Fibroblast of mammary gland (primary cell): ENCODE results near the gene SERPINA3.

Experiments
- DNase-seq: peaks from one replicate; pipeline ENCODE4 v3.0.0-alpha.2; 2010; ENCODE audit warnings: low read depth
- H3K4me3 ChIP-seq: 2 replicates; pipeline ENCODE4 v1.5.1; 2011; ENCODE audit warnings: low read depth, mild to moderate bottlenecking, low read length, moderate library complexity; ENCODE audit not compliant: control insufficient read depth
- TF ChIP-seq, protein P1 (sequence below): conservative IDR thresholded peaks from 2 replicates; pipeline ENCODE4 v1.5.1; 2011; ENCODE audit warnings: low read depth, low read length, inconsistent platforms; ENCODE audit not compliant: control insufficient read depth, insufficient read depth

SERPINA3 gene

DNA sequence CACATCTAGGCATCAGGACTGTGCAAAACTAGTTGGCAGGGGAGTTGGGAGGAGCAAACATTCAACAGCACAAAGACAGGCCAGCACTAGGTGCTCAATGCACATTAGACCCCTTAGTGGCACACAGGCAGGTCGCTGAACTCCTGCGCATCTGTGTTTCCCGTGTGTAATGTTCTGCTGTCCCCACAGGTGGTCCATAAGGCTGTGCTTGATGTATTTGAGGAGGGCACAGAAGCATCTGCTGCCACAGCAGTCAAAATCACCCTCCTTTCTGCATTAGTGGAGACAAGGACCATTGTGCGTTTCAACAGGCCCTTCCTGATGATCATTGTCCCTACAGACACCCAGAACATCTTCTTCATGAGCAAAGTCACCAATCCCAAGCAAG, 11.2 kb downstream of the SERPINA3 start:
- TF ChIP-seq, protein P1, sequence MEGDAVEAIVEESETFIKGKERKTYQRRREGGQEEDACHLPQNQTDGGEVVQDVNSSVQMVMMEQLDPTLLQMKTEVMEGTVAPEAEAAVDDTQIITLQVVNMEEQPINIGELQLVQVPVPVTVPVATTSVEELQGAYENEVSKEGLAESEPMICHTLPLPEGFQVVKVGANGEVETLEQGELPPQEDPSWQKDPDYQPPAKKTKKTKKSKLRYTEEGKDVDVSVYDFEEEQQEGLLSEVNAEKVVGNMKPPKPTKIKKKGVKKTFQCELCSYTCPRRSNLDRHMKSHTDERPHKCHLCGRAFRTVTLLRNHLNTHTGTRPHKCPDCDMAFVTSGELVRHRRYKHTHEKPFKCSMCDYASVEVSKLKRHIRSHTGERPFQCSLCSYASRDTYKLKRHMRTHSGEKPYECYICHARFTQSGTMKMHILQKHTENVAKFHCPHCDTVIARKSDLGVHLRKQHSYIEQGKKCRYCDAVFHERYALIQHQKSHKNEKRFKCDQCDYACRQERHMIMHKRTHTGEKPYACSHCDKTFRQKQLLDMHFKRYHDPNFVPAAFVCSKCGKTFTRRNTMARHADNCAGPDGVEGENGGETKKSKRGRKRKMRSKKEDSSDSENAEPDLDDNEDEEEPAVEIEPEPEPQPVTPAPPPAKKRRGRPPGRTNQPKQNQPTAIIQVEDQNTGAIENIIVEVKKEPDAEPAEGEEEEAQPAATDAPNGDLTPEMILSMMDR, result no peak
- no peak for DNase-seq
- H3K4me3 ChIP-seq, result no peak overlapping the region

GRCh38 chr14:94623856-94624499, 11.8 kb downstream of the SERPINA3 start:
- DNase-seq, result no peak
- H3K4me3 ChIP-seq, result no peak overlapping the region
- TF ChIP-seq, protein P1, result no peak

DNA sequence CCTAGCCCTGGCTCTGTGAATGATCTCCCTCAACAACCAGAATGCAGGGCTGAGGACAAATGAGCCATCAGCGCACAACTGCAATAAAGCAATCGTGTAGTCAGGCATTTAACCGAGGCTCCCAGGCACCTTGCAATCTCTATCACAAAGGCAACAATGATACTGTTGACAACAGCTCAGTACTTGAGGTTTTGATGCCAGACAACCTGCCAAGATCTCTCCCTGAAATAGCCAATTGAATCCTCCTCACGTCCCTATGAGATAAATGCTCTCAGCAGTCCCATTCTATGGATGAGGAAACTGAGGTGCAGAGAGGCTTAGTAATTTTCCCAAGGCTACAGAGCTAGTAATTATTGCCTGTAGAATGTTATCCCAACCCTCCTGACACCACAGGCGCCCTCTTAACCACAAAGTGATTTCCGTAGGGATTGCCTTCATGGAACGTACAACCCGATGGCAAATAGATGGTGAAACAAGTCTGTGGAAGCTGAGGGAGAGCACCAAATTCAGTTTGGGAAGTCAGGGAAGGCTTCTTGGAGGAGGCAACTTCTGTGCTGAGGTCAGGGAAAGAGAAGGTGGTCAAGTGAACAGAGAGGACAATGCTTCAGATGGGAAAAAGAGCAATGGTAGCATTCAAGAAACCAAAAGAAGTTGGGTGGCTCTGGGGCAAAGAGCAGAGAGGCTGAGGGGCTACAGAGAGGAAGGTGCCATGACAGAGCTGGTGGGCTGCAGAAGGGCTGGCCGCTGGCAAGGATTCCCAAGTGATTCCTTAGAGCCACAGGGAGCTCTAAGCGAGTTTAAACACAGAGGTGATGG, 12.6 kb downstream of the SERPINA3 start:
- TF ChIP-seq, protein P1, result no peak
- no peak overlapping the region for H3K4me3 ChIP-seq
- DNase-seq, result no peak

DNA sequence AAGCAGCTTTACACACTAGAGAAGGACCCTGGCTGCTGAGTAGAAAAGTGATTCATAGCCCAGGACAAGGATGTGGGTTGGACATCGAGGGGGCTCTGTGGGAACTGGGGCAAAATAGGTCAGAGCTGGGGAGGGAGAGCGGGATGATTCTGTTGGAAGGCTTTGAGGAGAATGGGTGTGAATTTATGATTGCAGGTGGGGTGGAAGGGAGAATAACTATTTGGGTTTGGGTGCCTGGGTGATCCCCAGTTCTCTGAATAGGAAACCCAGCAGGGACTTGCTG, 13.1 kb downstream of the SERPINA3 start:
- TF ChIP-seq, protein P1, result no peak
- no peak for DNase-seq
- H3K4me3 ChIP-seq, result no peak overlapping the region

DNA sequence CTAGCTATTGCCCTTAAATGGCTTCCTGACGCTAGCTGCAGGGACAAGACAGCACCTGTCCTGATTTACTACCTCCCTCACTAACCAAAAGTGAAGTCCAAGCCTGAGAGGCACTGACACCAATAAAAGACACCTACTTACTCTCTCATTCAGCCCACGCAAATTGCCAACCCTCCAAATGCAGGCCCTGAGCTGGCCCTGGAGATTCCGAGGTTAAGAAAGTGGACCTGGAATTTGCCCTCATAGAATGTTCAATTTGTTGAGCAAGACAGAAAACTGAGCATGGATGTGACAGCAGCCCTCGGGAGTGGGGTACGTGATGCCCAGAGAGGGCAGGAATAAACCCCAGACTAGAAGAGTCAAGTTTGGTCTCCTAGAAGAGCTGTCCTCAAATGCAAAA, 16.4 kb downstream of the SERPINA3 start:
- DNase-seq, result no peak
- TF ChIP-seq, protein P1, result no peak
- H3K4me3 ChIP-seq, result no peak overlapping the region

DNA sequence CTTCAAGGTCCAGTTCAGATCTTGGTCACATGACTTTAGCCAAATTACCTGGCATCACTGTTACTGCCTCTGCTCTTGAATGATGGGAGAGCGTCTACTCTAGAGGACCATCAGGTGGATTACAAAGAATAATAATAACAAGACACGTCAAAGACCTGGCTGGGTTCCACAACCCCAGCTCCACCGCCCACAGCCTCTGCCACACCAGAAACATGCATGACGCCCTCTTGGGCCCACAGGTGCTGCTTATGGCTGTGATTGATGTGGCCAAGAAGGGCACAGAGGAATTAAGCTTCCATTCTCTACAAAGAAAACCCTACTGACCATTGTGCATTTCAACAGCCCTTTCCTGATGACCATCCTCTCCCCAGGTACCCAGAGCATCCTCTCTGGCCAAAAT, 18.2 kb downstream of the SERPINA3 start:
- H3K4me3 ChIP-seq, result no peak overlapping the region
- DNase-seq, result no peak
- TF ChIP-seq, protein P1, result no peak
